ENCODE results near the gene C5orf15.
A peak's percentile ranks its signal among the peaks of the same experiment; 100 is the strongest.

C5orf15 gene

DNA sequence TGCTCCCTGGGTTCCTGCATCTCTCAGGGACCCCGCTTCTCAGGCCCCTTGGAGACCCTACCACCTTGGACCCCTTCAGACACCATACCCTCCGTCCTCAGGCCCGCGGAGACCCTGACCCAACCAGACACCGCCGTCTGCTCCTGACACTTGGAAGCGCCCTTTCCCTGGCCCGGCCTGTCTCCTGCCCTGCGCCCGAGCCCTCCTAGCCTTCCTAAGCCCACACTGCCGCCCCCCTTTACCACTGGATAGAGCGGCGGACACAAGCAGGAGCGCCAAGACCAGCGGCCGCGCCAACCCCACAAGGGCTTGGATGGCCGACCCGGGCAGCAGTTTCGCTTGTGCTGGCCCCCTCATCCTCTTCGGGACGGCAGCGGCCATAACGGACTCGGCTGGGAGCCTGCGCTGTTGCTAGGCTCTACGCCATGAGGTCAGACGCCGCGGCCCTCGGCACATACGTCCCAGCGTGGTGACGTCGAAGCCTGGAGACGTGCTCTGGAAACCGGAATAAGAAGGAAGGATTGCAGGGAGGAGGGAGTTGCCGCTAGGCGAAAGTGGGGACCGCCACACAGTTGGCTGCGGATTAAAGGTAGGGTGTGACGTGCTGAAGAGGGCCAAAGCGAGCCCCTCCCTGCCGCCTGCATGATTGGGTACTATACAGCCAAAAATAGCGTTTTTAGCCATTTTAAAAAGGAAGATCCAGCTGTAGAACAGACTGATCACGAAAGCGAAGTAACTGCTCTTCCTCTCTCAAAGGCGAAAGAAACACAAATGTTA lies at the start of gene C5orf15:
Gene C5orf15 (minus strand): TSS at position 422 of the 777 bp plus-strand sequence. CDS start 41 bp downstream, at position 381.
- FAIRE-seq: peak; percentile 77

GRCh38 chr5:134008266-134008749 lies 39.9 kb upstream of the C5orf15 start:
- no peak for FAIRE-seq

GRCh38 chr5:134007581-134008265 lies 39.3 kb upstream of the C5orf15 start:
- FAIRE-seq: no peak

DNA sequence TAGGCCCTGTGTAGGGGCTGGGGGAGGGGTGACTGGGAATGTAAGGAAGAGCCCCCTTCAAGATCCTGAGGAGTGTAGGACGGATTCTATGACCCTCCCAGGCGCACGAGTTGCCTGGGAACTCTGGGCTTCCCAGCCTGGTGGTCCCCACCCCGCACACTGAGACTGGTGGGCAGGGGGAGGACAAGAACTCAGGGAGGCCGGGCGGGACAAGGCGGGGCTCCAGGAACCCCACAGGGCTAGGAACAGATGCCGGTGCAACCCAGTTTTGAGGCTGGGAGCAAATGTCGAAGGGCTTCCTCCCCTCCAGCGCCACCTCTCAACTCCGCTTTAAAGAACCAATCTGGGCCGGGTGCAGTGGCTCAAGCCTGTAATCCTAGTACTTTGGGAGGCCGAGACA lies 37.7 kb upstream of the C5orf15 start:
- FAIRE-seq: no peak

GRCh38 chr5:134005417-134006061 lies 37.1 kb upstream of the C5orf15 start:
- FAIRE-seq: no peak

DNA sequence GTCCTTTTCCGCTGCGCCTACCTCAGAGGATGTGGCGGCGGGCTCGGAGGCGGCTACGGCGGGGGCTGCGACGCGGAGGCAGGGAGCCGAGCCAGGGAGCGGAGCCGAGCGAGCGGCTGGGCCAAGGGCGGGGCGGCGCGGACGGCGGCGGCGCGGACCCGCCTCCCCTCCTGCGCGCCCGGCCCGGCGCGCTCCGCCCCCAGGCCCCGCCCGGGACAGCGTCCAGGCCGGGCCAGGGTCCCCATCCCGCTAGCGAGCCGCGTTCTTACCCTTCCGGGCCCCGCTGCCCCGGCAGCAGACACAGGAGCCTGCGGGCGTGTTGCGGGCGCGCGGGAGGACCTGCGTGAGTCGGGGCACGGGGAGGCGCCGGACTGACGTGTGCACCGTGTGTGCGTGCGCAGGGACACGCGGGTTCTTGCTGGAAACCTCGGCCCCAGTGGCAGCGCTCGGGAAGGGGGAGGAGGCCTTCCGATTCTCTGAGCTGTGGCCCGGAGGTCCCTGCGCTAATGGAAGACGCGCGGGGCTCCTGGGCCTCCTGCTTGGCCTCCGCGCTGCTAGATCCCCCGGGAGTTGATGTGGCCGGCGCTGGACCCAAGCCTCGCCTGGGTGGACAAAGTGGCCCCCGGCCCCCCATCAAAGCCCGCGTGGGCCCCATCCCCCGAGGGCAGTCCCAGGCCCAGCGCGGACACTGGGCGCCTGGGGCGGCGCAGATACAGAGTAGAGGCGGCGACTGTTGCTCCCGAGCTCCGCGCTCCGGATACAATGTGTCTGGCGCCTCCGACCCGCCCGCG lies 36.4 kb upstream of the C5orf15 start, which contains the start of gene VDAC1:
Gene VDAC1 (minus strand): TSS at position 350 of the 791 bp plus-strand sequence. CDS start 11,963 bp downstream, outside the sequence.
- FAIRE-seq: no peak

- FAIRE-seq: no peak
Measured at GRCh38 chr5:134003817-134004625, 35.6 kb upstream of the C5orf15 start.

GRCh38 chr5:134003064-134003816 lies 34.8 kb upstream of the C5orf15 start:
- FAIRE-seq: no peak

GRCh38 chr5:134001938-134002731 lies 33.7 kb upstream of the C5orf15 start:
- no peak for FAIRE-seq

DNA sequence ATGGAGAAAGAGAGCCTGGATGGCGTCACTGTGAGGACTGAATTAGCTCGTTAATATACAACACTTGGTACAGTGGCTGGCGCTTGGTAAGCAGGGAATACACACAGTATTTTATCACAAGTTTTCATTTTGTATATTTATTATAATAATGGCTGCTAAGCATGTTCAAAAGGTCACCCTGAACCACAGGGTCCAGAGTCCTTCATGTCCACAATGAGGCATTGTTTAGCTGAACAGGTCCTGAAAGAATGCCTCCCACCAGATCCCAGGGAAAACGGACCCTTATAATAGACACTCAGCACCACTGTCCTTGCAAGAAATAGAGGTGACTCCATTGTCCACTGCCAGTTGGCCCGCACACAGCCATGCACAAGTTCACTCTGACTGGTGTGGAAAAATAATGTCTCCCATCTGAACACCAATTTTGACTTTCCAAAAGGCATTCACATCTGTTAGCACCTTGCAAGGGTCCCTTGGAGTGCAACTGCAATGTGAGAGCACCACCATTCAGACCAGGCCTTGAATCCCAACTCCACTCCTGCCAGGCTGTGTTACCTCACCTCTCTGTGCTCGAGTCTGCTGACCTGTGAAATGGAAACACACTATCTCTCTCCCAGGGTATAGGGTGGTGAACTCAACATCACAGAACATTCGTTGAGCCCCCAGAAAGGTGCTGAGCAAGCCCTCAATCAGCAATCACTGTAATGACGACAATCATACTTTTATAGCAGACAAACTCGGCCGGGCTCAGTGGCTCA lies 32.5 kb upstream of the C5orf15 start:
- FAIRE-seq: no peak

DNA sequence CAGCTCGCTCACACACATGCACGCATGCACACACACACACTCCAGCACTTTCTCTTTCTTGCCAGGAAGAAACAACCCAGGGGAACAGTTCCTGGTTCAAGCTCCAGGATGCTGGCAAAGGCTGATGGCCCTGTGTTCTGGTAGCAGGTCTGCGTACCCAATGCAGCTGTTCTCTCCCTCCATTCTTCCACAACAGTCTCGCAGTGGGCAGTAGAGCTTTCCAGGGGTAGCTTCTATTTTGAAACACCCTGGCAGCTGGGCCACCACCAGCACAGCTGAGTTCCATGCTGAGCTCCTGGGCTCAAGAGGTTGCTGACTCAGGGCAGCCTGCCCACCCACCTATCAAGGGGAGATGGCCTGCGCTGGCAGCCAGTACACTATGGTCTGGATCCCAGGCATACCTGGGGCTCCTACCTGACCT lies 31.7 kb upstream of the C5orf15 start:
- no peak for FAIRE-seq

GRCh38 chr5:133998807-133999206 lies 30.4 kb upstream of the C5orf15 start:
- FAIRE-seq: no peak

- FAIRE-seq: no peak
Measured at GRCh38 chr5:133998042-133998441, 29.6 kb upstream of the C5orf15 start.

DNA sequence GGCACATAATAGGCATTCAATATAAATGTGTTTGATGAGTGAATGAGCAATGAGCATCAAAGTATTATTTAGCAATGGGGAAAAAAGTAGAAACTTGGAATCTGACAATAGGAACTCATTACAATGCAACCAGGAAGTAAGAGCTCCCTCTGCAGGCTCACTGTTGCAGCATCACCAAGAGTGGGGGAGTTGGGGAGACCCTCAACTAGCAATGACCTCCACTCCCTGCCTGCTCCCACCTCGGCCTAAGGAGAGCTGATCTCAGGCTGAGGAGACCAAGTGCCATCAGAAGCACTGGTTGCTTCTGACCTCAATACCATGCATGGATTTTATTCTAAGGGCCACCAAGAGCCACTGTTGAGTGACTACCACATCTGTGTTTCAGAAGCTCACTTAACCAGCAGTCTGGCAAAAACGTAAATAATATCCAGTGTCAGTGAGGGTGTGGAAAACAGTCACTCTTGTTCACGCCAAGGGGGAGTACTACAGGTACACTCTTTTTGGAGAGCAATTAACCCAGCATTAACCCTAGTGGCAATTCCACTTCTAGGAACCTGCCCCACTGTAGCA lies 28.3 kb upstream of the C5orf15 start:
- no peak for FAIRE-seq

DNA sequence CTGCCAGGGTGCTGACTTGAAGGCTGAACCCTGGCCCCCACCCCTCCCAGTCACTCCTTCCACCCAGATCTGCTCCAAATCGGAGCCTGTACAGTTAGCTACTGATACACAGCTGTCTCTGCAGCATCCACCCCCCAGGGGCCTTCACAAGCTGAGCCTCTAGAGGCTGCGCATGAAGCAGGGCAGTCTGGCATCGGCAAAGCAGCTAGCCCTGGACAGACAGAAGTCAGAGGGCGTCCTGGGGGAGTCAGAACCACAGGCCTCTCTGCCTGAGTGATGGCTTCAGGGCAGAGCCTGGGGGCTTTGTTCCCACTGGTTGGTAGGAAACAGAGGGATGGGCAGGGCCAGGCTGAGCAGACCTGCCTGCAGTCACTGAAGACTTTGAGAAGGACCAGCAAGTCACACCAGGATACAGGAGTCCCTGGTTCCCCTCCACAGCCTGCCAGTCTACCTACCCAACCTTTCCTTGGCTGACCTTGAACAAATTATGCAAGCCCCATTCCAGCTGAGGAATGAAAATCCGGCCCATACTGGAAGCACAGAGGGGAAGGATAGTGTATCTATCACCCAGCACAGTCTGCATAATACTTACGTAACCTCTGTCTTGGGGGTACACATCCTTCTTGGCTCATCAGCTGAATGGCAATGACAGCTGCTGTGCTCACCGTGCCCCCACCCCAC lies 27.6 kb upstream of the C5orf15 start:
- no peak for FAIRE-seq

GRCh38 chr5:133995341-133995740 lies 26.9 kb upstream of the C5orf15 start:
- FAIRE-seq: no peak

GRCh38 chr5:133994990-133995333 lies 26.5 kb upstream of the C5orf15 start:
- FAIRE-seq: no peak

DNA sequence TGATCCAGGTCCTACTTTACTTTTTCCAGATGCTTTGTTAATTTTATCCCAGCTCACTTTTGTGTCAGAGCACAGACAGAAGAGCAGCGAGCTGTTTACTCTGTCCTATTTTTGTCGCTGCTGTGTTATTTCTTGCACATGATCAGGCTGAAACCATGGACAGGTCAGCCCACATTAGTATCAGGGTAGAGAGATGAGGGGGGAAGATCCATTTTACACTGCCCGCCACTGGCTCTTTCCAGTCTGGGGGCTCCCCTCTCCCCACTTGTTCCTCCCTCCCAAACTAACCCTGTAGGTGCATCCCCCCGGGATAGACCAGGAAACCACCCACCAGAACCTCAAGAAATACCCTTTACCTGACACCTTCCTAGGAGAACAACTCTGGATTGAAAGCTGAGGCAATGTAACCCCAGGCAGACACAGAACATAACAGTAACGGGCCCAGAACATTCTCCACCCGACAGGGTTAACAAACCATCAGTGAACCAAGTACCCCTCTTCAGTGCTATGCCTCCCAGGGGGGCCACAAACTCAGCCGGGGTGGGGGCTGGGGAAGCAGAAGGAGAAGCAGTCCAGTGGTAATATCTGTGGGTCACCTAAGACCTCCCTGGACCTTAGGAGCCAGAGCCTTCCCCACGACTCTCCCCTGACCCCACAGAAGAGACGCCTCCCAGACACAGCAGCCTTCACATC lies 26.0 kb upstream of the C5orf15 start:
- FAIRE-seq: no peak
